ENCODE data around the gene HEPH. TPM values are rescaled to one million over a fixed set of nuclear protein-coding genes. Genes with fewer than 3 reads are reported as not detected.

HEPH gene
- total and polyA plus RNA-seq, 9 of the 15 experiments (the other 6 are each of a cell fraction or from before 2014, with no cell fraction given), result 22.4 to 67.6 (median 42.9) TPM

GRCh38 chrX:66162331-66162822 lies 1.7 kb upstream of the HEPH start (continued):
- TF ChIP-seq ZKSCAN1 (IDR thresholded peaks at IDR 0.05; ENCODE audit: low read depth, low read length) (peak; percentile 32; the same call in 1 of the 2 replicates), THRB (CRISPR knock-in tag; conservative IDR thresholded peaks at IDR 0.05) (no peak), TAL1 (IDR thresholded peaks at IDR 0.05) (peak; percentile 90), HNRNPK (IDR thresholded peaks at IDR 0.05; ENCODE audit: low read depth, low read length, poor library complexity, severe bottlenecking) (no peak), GMEB1 (CRISPR knock-in tag; IDR thresholded peaks at IDR 0.05) (no peak), GABPA (tag; conservative IDR thresholded peaks at IDR 0.05; ENCODE audit: low read depth) (no peak), ARID1B (IDR thresholded peaks at IDR 0.05) (peak; percentile 98), BRD4 (IDR thresholded peaks at IDR 0.05) (no peak), YY1 (IDR thresholded peaks at IDR 0.05; ENCODE audit: borderline replicate concordance in 1 of 3, control insufficient read depth in 1 of 3, extremely low read depth in 1 of 3, insufficient read depth in 3 of 3, insufficient read length in 1 of 3, insufficient replicate concordance in 2 of 3, low read depth in 1 of 3, low read length in 2 of 3) (peak in 2 of 3 experiments; percentile 34 to 74), BRD9 (IDR thresholded peaks at IDR 0.05; ENCODE audit: low read depth, partially characterized antibody) (no peak), CBX8 (IDR thresholded peaks at IDR 0.05; ENCODE audit: borderline replicate concordance, extremely low read depth, low read depth, low read length, poor library complexity, severe bottlenecking) (no peak), HDAC1 (IDR thresholded peaks at IDR 0.05) (peak in 1 of 2 experiments; percentile 86; a peak in 2 of 4 replicates), CC2D1A (IDR thresholded peaks at IDR 0.05) (peak; percentile 19; the same call in 1 of the 2 replicates), PRPF4 (IDR thresholded peaks at IDR 0.05; ENCODE audit: insufficient read depth, low read depth, low read length, poor library complexity, severe bottlenecking) (no peak), SAP30 (IDR thresholded peaks at IDR 0.05; ENCODE audit: borderline replicate concordance, insufficient read depth, low read depth, low read length, poor library complexity, severe bottlenecking) (no peak), HMG20A (CRISPR knock-in tag; conservative IDR thresholded peaks at IDR 0.05) (no peak), AFF1 (IDR thresholded peaks at IDR 0.05; ENCODE audit: low read depth in 1 of 2, partially characterized antibody in 2 of 2) (peak in 1 of 2 experiments; percentile 89), POLR2AphosphoS2 (IDR thresholded peaks at IDR 0.05; ENCODE audit: low read length) (no peak), ZBED1 (IDR thresholded peaks at IDR 0.05) (no peak)
